ENCODE measurements around the gene CLCN2.

CLCN2 gene

GRCh38 chr3:184327171-184327570 lies 34.2 kb downstream of the CLCN2 start:
- Histone ChIP-seq H3K4me3 (ENCODE audit: insufficient read depth, low read length, poor library complexity, severe bottlenecking) (no peak overlapping the region), H3K27me3 (ENCODE audit: low read length) (no peaks in the 10 kb centered on the region), H3K4me2 (ENCODE audit: low read depth, low read length, poor library complexity, severe bottlenecking) (no peak overlapping the region), H3K27ac (ENCODE audit: low read depth, low read length) (no peak overlapping the region), H3K9me2 (replicated peaks; ENCODE audit: insufficient read depth, low read length) (no peaks in the 10 kb centered on the region), H3K79me2 (ENCODE audit: insufficient read depth, low read length) (no peaks in the 10 kb centered on the region), H3K9me3 (ENCODE audit: insufficient read depth, low read length) (no peaks in the 10 kb centered on the region), H3K9ac (ENCODE audit: low read length) (no peak overlapping the region), H2AFZ (ENCODE audit: low read depth, low read length, severe bottlenecking) (no peak overlapping the region), H3K36me3 (ENCODE audit: low read length) (peaks cover 44% of the 10 kb centered on the region), H4K20me1 (ENCODE audit: low read depth, low read length) (no peaks in the 10 kb centered on the region; the same call in 1 of the 2 replicates), H3F3A (ENCODE audit: insufficient read depth) (peaks cover 12% of the 10 kb centered on the region; the same call in 1 of the 2 replicates)
- TF ChIP-seq CTCF (IDR thresholded peaks at IDR 0.05; ENCODE audit: insufficient read depth, low read length, poor library complexity, severe bottlenecking), result no peak
- no peak for TF ChIP-seq EZH2phosphoT487 (conservative IDR thresholded peaks at IDR 0.05; ENCODE audit: low read length)

- Histone ChIP-seq H3K27me3 (ENCODE audit: low read length) (no peaks in the 10 kb centered on the region), H3K27ac (ENCODE audit: low read depth, low read length) (no peak overlapping the region), H3K79me2 (ENCODE audit: insufficient read depth, low read length) (peaks cover 3% of the 10 kb centered on the region), H4K20me1 (ENCODE audit: low read depth, low read length) (no peaks in the 10 kb centered on the region), H3F3A (ENCODE audit: insufficient read depth) (peaks cover 6% of the 10 kb centered on the region; the same call in 1 of the 2 replicates), H3K9me3 (ENCODE audit: insufficient read depth, low read length) (no peaks in the 10 kb centered on the region), H3K4me3 (ENCODE audit: insufficient read depth, low read length, poor library complexity, severe bottlenecking) (no peak overlapping the region), H2AFZ (ENCODE audit: low read depth, low read length, severe bottlenecking) (no peak overlapping the region), H3K9me2 (replicated peaks; ENCODE audit: insufficient read depth, low read length) (no peaks in the 10 kb centered on the region), H3K36me3 (ENCODE audit: low read length) (peaks cover 41% of the 10 kb centered on the region), H3K4me2 (ENCODE audit: low read depth, low read length, poor library complexity, severe bottlenecking) (no peak overlapping the region), H3K9ac (ENCODE audit: low read length) (no peak overlapping the region)
- TF ChIP-seq EZH2phosphoT487 (conservative IDR thresholded peaks at IDR 0.05; ENCODE audit: low read length) (no peak), CTCF (IDR thresholded peaks at IDR 0.05; ENCODE audit: insufficient read depth, low read length, poor library complexity, severe bottlenecking) (no peak)
Observed at GRCh38 chr3:184325715-184326369, 35.6 kb downstream of the CLCN2 start.

GRCh38 chr3:184325269-184325668 lies 36.1 kb downstream of the CLCN2 start:
- Histone ChIP-seq H4K20me1 (ENCODE audit: low read depth, low read length) (no peaks in the 10 kb centered on the region), H3K27ac (ENCODE audit: low read depth, low read length) (no peak overlapping the region), H3K9me3 (ENCODE audit: insufficient read depth, low read length) (no peaks in the 10 kb centered on the region), H3F3A (ENCODE audit: insufficient read depth) (peaks cover under 1% of the 10 kb centered on the region; the same call in 1 of the 2 replicates), H3K4me2 (ENCODE audit: low read depth, low read length, poor library complexity, severe bottlenecking) (no peak overlapping the region), H3K79me2 (ENCODE audit: insufficient read depth, low read length) (peaks cover 9% of the 10 kb centered on the region), H3K9ac (ENCODE audit: low read length) (no peak overlapping the region), H3K27me3 (ENCODE audit: low read length) (no peaks in the 10 kb centered on the region), H2AFZ (ENCODE audit: low read depth, low read length, severe bottlenecking) (no peak overlapping the region), H3K4me3 (ENCODE audit: insufficient read depth, low read length, poor library complexity, severe bottlenecking) (no peak overlapping the region), H3K9me2 (replicated peaks; ENCODE audit: insufficient read depth, low read length) (no peaks in the 10 kb centered on the region), H3K36me3 (ENCODE audit: low read length) (peaks cover 44% of the 10 kb centered on the region)
- TF ChIP-seq EZH2phosphoT487 (conservative IDR thresholded peaks at IDR 0.05; ENCODE audit: low read length), result no peak
- no peak for TF ChIP-seq CTCF (IDR thresholded peaks at IDR 0.05; ENCODE audit: insufficient read depth, low read length, poor library complexity, severe bottlenecking)

All from SU-DHL-6 (cell line).